Measurements from ENCODE around the gene EDAR. TPM values are rescaled to one million over a fixed set of nuclear protein-coding genes. Genes with fewer than 3 reads are reported as not detected.

The EDAR gene
- total and polyA plus RNA-seq, 2 donors (not counting 1 experiment from before 2014, with no cell fraction given): not detected

DNA sequence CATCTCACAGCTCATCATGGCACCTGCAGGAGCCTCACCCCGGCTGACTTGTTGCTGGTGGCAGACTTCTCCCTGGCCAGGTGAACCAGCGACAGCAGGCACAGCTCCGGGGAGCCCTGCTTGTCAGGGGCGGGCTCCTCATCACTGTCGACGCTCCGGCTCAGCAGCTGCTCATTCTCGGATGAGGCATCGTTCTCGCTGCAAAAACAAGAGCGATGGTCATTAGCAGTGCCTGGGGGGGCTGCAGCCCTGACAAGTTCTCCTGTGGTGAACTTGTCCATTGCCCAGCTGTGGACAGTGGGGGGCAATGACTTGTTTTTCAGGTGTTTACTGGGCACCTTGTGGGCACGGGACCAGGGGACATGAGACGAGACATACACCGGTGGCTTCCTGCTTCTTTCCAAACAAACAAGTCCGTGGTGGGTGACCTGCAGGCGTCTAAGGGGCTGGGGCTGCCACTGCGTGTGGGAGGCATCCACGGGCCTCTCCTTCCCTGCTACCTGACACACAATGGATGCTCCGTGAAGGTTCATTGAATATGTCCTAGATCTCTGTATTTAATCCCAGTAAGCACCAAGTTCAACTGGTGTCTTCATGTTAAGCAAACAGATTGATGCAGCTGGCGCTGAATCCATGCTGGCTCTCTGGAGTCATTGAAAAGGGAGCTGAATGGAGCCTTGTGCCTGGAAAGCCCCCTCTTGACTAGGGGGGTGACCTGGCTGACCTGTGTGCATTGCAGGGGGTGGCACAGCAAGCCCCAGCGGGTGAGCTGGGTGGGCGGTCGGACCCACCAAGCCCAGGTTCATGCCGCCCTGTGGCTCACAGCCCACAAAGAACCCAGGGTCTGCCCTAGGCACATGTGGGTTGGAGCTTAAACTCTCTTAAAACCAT is 81.0 kb downstream of the EDAR start:
- no peaks in the 10 kb centered on the region for H3K79me2 ChIP-seq (ENCODE audit: control insufficient read depth, insufficient read depth, low read length)
- no peaks in the 10 kb centered on the region for H3K36me3 ChIP-seq (ENCODE audit: control insufficient read depth, insufficient read depth, low read length)
- H3K4me1 ChIP-seq (ENCODE audit: control insufficient read depth, extremely low read depth, insufficient read depth, low read length): no peaks in the 10 kb centered on the region
- H3K9ac ChIP-seq (ENCODE audit: insufficient read depth, low read length): no peak overlapping the region
- no peaks in the 10 kb centered on the region for H3K27me3 ChIP-seq (ENCODE audit: control insufficient read depth, insufficient read depth, low read length)
- H4K20me1 ChIP-seq (ENCODE audit: control insufficient read depth, extremely low read depth, insufficient read depth, low read length): no peaks in the 10 kb centered on the region
- H3K27ac ChIP-seq (ENCODE audit: insufficient read depth, low read length): no peak overlapping the region
- H2AFZ ChIP-seq (ENCODE audit: low read length): no peak overlapping the region
- no peak for DNase-seq (ENCODE audit: low read depth in 2 of 2)
- H3K4me2 ChIP-seq (ENCODE audit: extremely low read depth, insufficient read depth, low read length): no peak overlapping the region
- TF ChIP-seq, protein P1, sequence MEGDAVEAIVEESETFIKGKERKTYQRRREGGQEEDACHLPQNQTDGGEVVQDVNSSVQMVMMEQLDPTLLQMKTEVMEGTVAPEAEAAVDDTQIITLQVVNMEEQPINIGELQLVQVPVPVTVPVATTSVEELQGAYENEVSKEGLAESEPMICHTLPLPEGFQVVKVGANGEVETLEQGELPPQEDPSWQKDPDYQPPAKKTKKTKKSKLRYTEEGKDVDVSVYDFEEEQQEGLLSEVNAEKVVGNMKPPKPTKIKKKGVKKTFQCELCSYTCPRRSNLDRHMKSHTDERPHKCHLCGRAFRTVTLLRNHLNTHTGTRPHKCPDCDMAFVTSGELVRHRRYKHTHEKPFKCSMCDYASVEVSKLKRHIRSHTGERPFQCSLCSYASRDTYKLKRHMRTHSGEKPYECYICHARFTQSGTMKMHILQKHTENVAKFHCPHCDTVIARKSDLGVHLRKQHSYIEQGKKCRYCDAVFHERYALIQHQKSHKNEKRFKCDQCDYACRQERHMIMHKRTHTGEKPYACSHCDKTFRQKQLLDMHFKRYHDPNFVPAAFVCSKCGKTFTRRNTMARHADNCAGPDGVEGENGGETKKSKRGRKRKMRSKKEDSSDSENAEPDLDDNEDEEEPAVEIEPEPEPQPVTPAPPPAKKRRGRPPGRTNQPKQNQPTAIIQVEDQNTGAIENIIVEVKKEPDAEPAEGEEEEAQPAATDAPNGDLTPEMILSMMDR (conservative IDR thresholded peaks at IDR 0.05 in 1 of 2, IDR thresholded peaks at IDR 0.05 in 1 of 2; ENCODE audit: low read depth in 1 of 2, low read length in 2 of 2): no peak
- no peak for TF ChIP-seq EZH2 (IDR thresholded peaks at IDR 0.05; ENCODE audit: low read length, missing control alignments)
- no peak overlapping the region for H3K4me3 ChIP-seq (replicated peaks in 1 of 4; ENCODE audit: control extremely low read depth in 1 of 4, insufficient read depth in 1 of 4, low read depth in 3 of 4, low read length in 4 of 4)
- H3K9me3 ChIP-seq (ENCODE audit: control insufficient read depth, insufficient read depth, low read depth, low read length): no peaks in the 10 kb centered on the region

GRCh38 chr2:108906403-108907077 is 82.5 kb downstream of the EDAR start:
- DNase-seq (ENCODE audit: low read depth in 2 of 2): no peak
- no peaks in the 10 kb centered on the region for H3K79me2 ChIP-seq (ENCODE audit: control insufficient read depth, insufficient read depth, low read length)
- H3K4me3 ChIP-seq (replicated peaks in 1 of 4; ENCODE audit: control extremely low read depth in 1 of 4, insufficient read depth in 1 of 4, low read depth in 3 of 4, low read length in 4 of 4): no peak overlapping the region
- no peak overlapping the region for H3K27ac ChIP-seq (ENCODE audit: insufficient read depth, low read length)
- no peaks in the 10 kb centered on the region for H3K4me1 ChIP-seq (ENCODE audit: control insufficient read depth, extremely low read depth, insufficient read depth, low read length)
- no peak overlapping the region for H3K9ac ChIP-seq (ENCODE audit: insufficient read depth, low read length)
- H2AFZ ChIP-seq (ENCODE audit: low read length): no peak overlapping the region
- no peak overlapping the region for H3K4me2 ChIP-seq (ENCODE audit: extremely low read depth, insufficient read depth, low read length)
- no peaks in the 10 kb centered on the region for H3K36me3 ChIP-seq (ENCODE audit: control insufficient read depth, insufficient read depth, low read length)
- no peaks in the 10 kb centered on the region for H3K9me3 ChIP-seq (ENCODE audit: control insufficient read depth, insufficient read depth, low read depth, low read length)
- H4K20me1 ChIP-seq (ENCODE audit: control insufficient read depth, extremely low read depth, insufficient read depth, low read length): no peaks in the 10 kb centered on the region
- TF ChIP-seq, protein P1 (conservative IDR thresholded peaks at IDR 0.05 in 1 of 2, IDR thresholded peaks at IDR 0.05 in 1 of 2; ENCODE audit: low read depth in 1 of 2, low read length in 2 of 2): no peak
- TF ChIP-seq EZH2 (IDR thresholded peaks at IDR 0.05; ENCODE audit: low read length, missing control alignments): no peak
- peaks cover 3% of the 10 kb centered on the region for H3K27me3 ChIP-seq (ENCODE audit: control insufficient read depth, insufficient read depth, low read length)

GRCh38 chr2:108905906-108906305 is 83.1 kb downstream of the EDAR start:
- no peaks in the 10 kb centered on the region for H3K4me1 ChIP-seq (ENCODE audit: control insufficient read depth, extremely low read depth, insufficient read depth, low read length)
- H3K27ac ChIP-seq (ENCODE audit: insufficient read depth, low read length): no peak overlapping the region
- H3K9me3 ChIP-seq (ENCODE audit: control insufficient read depth, insufficient read depth, low read depth, low read length): no peaks in the 10 kb centered on the region
- DNase-seq (ENCODE audit: low read depth in 2 of 2): no peak
- no peak overlapping the region for H3K4me2 ChIP-seq (ENCODE audit: extremely low read depth, insufficient read depth, low read length)
- TF ChIP-seq, protein P1 (conservative IDR thresholded peaks at IDR 0.05 in 1 of 2, IDR thresholded peaks at IDR 0.05 in 1 of 2; ENCODE audit: low read depth in 1 of 2, low read length in 2 of 2): no peak
- peaks cover 3% of the 10 kb centered on the region for H3K27me3 ChIP-seq (ENCODE audit: control insufficient read depth, insufficient read depth, low read length)
- no peak overlapping the region for H3K9ac ChIP-seq (ENCODE audit: insufficient read depth, low read length)
- H3K79me2 ChIP-seq (ENCODE audit: control insufficient read depth, insufficient read depth, low read length): no peaks in the 10 kb centered on the region
- H4K20me1 ChIP-seq (ENCODE audit: control insufficient read depth, extremely low read depth, insufficient read depth, low read length): no peaks in the 10 kb centered on the region
- no peak overlapping the region for H3K4me3 ChIP-seq (replicated peaks in 1 of 4; ENCODE audit: control extremely low read depth in 1 of 4, insufficient read depth in 1 of 4, low read depth in 3 of 4, low read length in 4 of 4)
- no peaks in the 10 kb centered on the region for H3K36me3 ChIP-seq (ENCODE audit: control insufficient read depth, insufficient read depth, low read length)
- H2AFZ ChIP-seq (ENCODE audit: low read length): no peak overlapping the region

Measured in fibroblast of lung (primary cell).